Activated T-helper 17 cell treated with anti-CD3 and anti-CD28 coated beads, Interleukin-2, amount 50 U/mL, for 72 hours (primary cell): Measurements from ENCODE around the gene PDGFC. TPM values are rescaled to one million over a fixed set of nuclear protein-coding genes. Genes with fewer than 3 reads are reported as not detected.

Source experiments
- ATAC-seq: fragments of 150-1000 bp; cut with Tn5 transposase; replicated peaks from 2 replicates; pipeline ENCODE4 v1.10.0; 2021; ENCODE audit warnings: mild to moderate bottlenecking, moderate library complexity
- H3K27ac Mint-ChIP-seq: one replicate; pipeline ENCODE4 v1.8.0; 2022; ENCODE audit warnings: mixed read lengths
- H3K27me3 Mint-ChIP-seq: one replicate; pipeline ENCODE4 v1.8.0; 2022; ENCODE audit warnings: mixed read lengths
- H3K36me3 Mint-ChIP-seq: one replicate; pipeline ENCODE4 v1.8.0; 2022; ENCODE audit warnings: low read depth, mild to moderate bottlenecking, mixed read lengths
- H3K4me1 Mint-ChIP-seq: one replicate; pipeline ENCODE4 v1.8.0; 2022; ENCODE audit warnings: mixed read lengths
- H3K4me3 Mint-ChIP-seq: one replicate; pipeline ENCODE4 v1.8.0; 2022; ENCODE audit warnings: mild to moderate bottlenecking, mixed read lengths
- H3K9me3 Mint-ChIP-seq: one replicate; pipeline ENCODE4 v1.8.0; 2022; ENCODE audit warnings: mixed read lengths
- total RNA-seq, 2 donors: library from RNA; stranded (reverse); gene quantifications; one replicate each; pipeline ENCODE4 v1.2.3, GENCODE V29; 2022

The PDGFC gene
- total RNA-seq, 2 donors from 2014 or later = not detected

- Mint-ChIP-seq H3K27me3 (no peaks in the 10 kb centered on the region), H3K4me3 (no peak overlapping the region), H3K36me3 (no peaks in the 10 kb centered on the region), H3K27ac (no peak overlapping the region), H3K4me1 (no peaks in the 10 kb centered on the region), H3K9me3 (peaks cover 6% of the 10 kb centered on the region)
- no peak for ATAC-seq
These were observed 142.3 kb downstream of the PDGFC start for GRCh38 chr4:156829201-156829873.

DNA sequence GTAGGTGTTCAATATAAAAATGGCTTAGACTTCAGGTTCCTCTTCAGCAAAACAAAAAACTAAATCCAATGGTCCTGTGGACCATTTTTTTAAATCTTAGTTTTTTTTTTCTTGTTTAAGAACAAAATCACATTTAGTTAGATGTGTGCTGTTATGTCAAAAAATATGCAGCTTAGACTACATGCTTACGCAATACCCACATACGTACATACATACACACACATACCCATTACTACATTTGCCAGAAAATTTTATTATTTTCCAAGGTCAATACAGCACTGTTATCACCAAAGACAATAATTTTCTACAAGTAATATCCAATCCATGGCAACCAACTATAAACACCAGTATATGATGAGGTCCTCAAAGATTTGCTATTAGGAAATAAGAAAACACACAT is 144.1 kb downstream of the PDGFC start:
- ATAC-seq = no peak
- no peaks in the 10 kb centered on the region for H3K4me1 Mint-ChIP-seq
- no peaks in the 10 kb centered on the region for H3K36me3 Mint-ChIP-seq
- H3K27ac Mint-ChIP-seq = no peak overlapping the region
- no peak overlapping the region for H3K4me3 Mint-ChIP-seq
- H3K27me3 Mint-ChIP-seq = no peaks in the 10 kb centered on the region
- peaks cover 6% of the 10 kb centered on the region for H3K9me3 Mint-ChIP-seq

DNA sequence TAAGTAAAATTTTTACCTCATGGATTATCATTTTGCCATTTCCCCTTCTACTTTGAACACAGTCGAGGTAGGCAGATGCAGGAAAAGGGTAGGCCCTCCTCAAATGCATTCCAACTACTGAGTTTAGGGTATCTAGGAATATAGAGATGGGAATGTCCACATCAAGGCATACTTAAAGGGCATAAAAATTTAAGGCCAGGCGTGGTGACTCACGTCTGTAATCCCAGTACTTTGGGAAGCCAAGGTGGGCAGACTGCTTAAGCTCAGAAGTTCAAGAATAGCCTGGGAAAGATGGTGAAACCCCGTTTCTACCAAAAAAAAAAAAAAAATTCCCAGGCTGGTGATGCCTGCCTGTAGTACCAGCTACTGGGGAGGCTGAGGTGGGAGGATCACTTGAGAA is 146.5 kb downstream of the PDGFC start:
- Mint-ChIP-seq H3K27ac (no peak overlapping the region), H3K27me3 (no peaks in the 10 kb centered on the region), H3K36me3 (no peaks in the 10 kb centered on the region), H3K4me3 (no peak overlapping the region), H3K9me3 (peaks cover 11% of the 10 kb centered on the region), H3K4me1 (no peaks in the 10 kb centered on the region)
- ATAC-seq = no peak

DNA sequence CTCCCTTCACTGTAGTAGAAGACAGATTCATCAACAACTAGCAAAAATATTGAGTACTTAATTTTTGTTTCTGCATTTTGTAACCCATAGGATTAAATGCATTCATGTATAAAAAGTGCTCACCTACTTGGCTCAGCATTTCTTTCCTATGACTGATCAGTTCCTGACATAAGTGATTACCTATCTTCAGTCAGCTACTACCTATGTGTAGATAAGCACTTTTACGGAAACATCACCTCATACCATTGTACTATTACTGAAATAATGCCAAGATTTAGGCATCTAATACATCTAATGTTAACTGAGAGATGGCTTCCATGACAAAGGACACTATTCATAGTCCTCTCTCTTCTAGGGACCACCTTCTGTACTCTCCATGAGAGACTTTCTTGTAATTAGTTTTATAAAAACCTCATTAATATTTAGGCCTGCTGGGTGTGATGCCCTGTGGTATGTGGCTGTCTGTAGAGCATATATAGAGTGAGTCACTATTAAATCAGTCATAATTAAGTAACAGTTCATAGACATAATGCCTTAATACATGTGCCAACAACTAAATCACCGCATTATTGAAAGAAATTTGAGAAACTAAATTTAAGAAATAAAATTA is 147.0 kb downstream of the PDGFC start:
- no peaks in the 10 kb centered on the region for H3K36me3 Mint-ChIP-seq
- no peak overlapping the region for H3K27ac Mint-ChIP-seq
- H3K9me3 Mint-ChIP-seq = peaks cover 16% of the 10 kb centered on the region
- no peak for ATAC-seq
- no peaks in the 10 kb centered on the region for H3K4me1 Mint-ChIP-seq
- H3K27me3 Mint-ChIP-seq = no peaks in the 10 kb centered on the region
- H3K4me3 Mint-ChIP-seq = no peak overlapping the region

DNA sequence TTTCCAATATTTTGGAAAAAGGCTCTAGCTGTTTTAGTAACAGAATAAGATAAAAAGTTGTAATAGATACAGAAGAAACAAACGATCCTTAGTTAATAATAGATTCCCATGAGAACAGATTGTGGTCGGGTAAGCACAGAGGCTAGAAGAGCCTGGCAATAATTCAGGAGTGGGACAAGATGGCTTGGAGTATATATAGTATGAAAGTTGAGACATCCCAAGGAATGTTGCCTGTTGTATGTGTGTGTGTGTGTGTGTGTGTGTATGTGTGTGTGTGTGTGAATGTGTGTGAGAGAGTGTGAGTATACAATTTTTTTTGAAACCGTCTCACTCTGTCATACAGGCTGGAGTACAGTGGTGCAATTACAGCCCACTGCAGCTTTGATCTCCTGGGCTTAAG is 150.7 kb downstream of the PDGFC start:
- Mint-ChIP-seq H3K27me3 (no peaks in the 10 kb centered on the region), H3K27ac (no peak overlapping the region), H3K4me3 (no peak overlapping the region), H3K9me3 (peaks cover 11% of the 10 kb centered on the region), H3K36me3 (no peaks in the 10 kb centered on the region), H3K4me1 (no peaks in the 10 kb centered on the region)
- no peak for ATAC-seq

DNA sequence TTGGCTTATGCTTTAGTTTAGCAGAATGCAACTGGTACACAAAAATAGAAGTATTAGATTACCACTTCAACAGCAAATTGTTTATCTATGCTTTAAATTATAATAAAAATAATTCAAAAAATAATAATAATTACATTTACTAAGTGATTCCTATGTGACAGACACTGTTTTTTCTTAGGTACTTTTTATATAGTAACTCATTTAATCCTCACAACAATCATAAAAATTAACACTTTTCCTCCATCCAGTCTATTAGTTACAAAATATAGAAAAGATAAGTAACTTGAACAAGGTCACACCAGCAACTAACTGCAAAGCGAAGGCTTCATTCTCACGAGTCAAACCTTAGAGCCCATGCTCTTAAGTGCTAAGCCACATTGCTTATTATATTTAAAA is 155.2 kb downstream of the PDGFC start:
- no peak for ATAC-seq
- no peak overlapping the region for H3K27ac Mint-ChIP-seq
- H3K36me3 Mint-ChIP-seq = no peaks in the 10 kb centered on the region
- H3K27me3 Mint-ChIP-seq = no peaks in the 10 kb centered on the region
- no peak overlapping the region for H3K4me3 Mint-ChIP-seq
- peaks cover 24% of the 10 kb centered on the region for H3K9me3 Mint-ChIP-seq
- H3K4me1 Mint-ChIP-seq = no peaks in the 10 kb centered on the region

DNA sequence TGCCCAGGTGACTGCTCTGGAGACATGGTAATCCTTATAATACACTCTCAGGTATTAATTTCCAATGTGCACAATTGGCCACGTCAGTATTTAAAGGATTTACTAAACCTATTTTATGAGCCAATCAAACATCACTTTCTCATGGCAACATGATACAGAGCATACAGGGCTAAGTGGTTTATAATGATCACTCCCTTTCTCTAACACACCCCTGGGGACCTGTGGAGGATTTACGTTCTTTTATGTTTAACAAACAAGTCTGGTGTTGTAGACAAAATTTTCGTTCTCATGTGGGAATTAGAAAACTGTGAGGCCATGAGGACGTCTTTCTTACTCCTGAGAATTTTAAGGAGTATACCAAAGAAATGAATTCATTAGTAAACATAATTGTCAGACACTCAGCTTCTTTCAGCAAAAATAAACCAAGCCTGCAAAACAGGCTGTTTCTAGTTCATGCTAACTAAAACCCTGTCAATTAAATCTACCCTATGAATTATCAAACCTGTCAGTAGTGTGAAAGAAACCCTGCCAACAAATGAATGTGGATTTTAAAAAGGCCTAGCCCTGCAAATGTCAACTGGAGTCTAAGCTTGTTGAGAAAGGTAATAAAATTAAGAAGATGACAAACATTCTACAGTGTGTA is 155.8 kb downstream of the PDGFC start:
- no peaks in the 10 kb centered on the region for H3K36me3 Mint-ChIP-seq
- no peak overlapping the region for H3K27ac Mint-ChIP-seq
- no peak for ATAC-seq
- H3K9me3 Mint-ChIP-seq = peaks cover 24% of the 10 kb centered on the region
- H3K27me3 Mint-ChIP-seq = no peaks in the 10 kb centered on the region
- H3K4me3 Mint-ChIP-seq = no peak overlapping the region
- no peaks in the 10 kb centered on the region for H3K4me1 Mint-ChIP-seq

GRCh38 chr4:156811963-156812362 is 159.6 kb downstream of the PDGFC start:
- ATAC-seq = no peak

DNA sequence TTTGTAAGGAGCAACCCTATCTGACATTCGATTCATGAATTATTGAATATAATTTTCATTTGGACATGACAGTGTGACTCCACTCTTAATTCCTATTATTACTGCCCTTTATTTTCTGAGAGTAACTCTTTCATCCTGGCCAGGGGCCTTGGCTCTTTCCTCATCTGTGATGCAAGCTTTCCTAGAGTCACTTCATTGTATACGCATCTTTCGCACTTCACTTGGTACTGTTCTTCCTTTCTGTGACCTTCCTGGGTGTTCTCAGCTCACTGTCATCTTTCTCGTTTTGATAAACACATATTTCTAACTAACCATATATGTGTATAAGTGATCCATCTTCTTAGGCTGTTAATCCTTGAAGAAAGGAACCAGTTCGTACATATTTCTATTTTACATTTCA is 160.3 kb downstream of the PDGFC start:
- Mint-ChIP-seq H3K4me1 (no peaks in the 10 kb centered on the region), H3K36me3 (no peaks in the 10 kb centered on the region), H3K4me3 (no peak overlapping the region), H3K9me3 (peaks cover 15% of the 10 kb centered on the region), H3K27ac (no peak overlapping the region), H3K27me3 (no peaks in the 10 kb centered on the region)
- no peak for ATAC-seq

More at GRCh38 chr4:156811963-156812362, 159.6 kb downstream of the PDGFC start:
- H3K4me3 Mint-ChIP-seq = no peak overlapping the region
- H3K9me3 Mint-ChIP-seq = peaks cover 15% of the 10 kb centered on the region
- H3K4me1 Mint-ChIP-seq = no peaks in the 10 kb centered on the region
- no peaks in the 10 kb centered on the region for H3K36me3 Mint-ChIP-seq
- no peaks in the 10 kb centered on the region for H3K27me3 Mint-ChIP-seq
- H3K27ac Mint-ChIP-seq = no peak overlapping the region

- Mint-ChIP-seq H3K4me1 (no peaks in the 10 kb centered on the region), H3K36me3 (no peaks in the 10 kb centered on the region), H3K27me3 (no peaks in the 10 kb centered on the region), H3K4me3 (no peak overlapping the region), H3K27ac (no peak overlapping the region), H3K9me3 (peaks cover 3% of the 10 kb centered on the region)
- ATAC-seq = no peak
These were observed 165.9 kb downstream of the PDGFC start for GRCh38 chr4:156805696-156806095.

- no peak for ATAC-seq
- Mint-ChIP-seq H3K4me1 (no peaks in the 10 kb centered on the region), H3K27ac (no peak overlapping the region), H3K27me3 (no peaks in the 10 kb centered on the region), H3K36me3 (no peaks in the 10 kb centered on the region), H3K9me3 (peaks cover 3% of the 10 kb centered on the region), H3K4me3 (no peak overlapping the region)
These were observed 168.5 kb downstream of the PDGFC start for GRCh38 chr4:156803056-156803455.

GRCh38 chr4:156800463-156800862 is 171.1 kb downstream of the PDGFC start:
- ATAC-seq = no peak
- Mint-ChIP-seq H3K27me3 (no peaks in the 10 kb centered on the region), H3K4me3 (no peak overlapping the region), H3K4me1 (no peaks in the 10 kb centered on the region), H3K36me3 (no peaks in the 10 kb centered on the region), H3K9me3 (peaks cover 3% of the 10 kb centered on the region), H3K27ac (no peak overlapping the region)

- no peak overlapping the region for H3K27ac Mint-ChIP-seq
- H3K9me3 Mint-ChIP-seq = no peaks in the 10 kb centered on the region
- ATAC-seq = no peak
- no peak overlapping the region for H3K4me3 Mint-ChIP-seq
- no peaks in the 10 kb centered on the region for H3K27me3 Mint-ChIP-seq
- H3K4me1 Mint-ChIP-seq = no peaks in the 10 kb centered on the region
- H3K36me3 Mint-ChIP-seq = no peaks in the 10 kb centered on the region
These were observed 172.4 kb downstream of the PDGFC start for GRCh38 chr4:156799121-156799589.

DNA sequence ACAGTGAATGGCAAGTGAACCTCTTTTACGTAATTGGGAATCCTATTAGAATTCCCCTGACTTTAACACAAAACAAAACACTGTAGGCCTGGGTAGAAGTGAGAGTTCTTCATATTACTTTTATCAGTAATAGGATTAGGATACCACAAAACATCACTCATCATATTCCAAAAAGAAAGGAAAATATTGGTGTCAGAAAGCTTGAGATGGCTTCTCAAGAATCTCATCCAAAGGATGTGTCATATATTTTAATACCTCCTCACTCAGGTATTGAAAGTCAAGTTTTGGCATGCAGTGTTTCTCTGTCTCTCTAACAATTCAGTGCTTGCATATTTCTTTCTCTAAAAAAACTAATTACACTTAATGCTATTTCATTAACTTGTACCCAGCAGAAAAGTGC is 173.2 kb downstream of the PDGFC start:
- H3K9me3 Mint-ChIP-seq = no peaks in the 10 kb centered on the region
- no peaks in the 10 kb centered on the region for H3K4me1 Mint-ChIP-seq
- H3K27ac Mint-ChIP-seq = no peak overlapping the region
- H3K36me3 Mint-ChIP-seq = no peaks in the 10 kb centered on the region
- no peak overlapping the region for H3K4me3 Mint-ChIP-seq
- ATAC-seq = no peak
- no peaks in the 10 kb centered on the region for H3K27me3 Mint-ChIP-seq

DNA sequence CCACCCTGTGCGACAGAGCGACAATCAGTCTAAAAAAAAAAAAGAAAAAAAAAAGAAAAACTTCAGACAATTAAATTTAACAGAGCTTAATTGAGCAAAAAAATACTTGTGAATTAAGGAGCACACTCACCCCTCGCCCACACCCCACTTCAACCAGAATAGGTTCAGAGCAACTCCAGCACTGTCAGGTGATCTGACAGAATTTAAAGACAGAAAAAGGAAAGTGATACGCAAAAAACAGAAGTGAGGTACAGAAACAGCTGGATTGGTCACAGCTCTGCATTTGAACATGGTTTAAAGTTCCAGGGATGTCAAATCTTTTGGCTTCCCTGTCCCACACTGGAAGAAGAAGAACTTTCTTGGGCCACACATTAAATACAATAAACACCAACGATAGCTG is 174.4 kb downstream of the PDGFC start:
- Mint-ChIP-seq H3K27ac (no peak overlapping the region), H3K36me3 (no peaks in the 10 kb centered on the region), H3K4me1 (no peaks in the 10 kb centered on the region), H3K4me3 (no peak overlapping the region), H3K9me3 (no peaks in the 10 kb centered on the region), H3K27me3 (no peaks in the 10 kb centered on the region)
- ATAC-seq = no peak
